C4-2B (cell line): ENCODE measurements around the gene GLCE.

Experiments used
- ZFX ChIP-seq: fragments of 450-650 bp; IDR thresholded peaks from 2 replicates; pipeline ENCODE4 v1.6.1; 2017
- TF ChIP-seq, protein P1 (sequence below): fragments of 450-650 bp; conservative IDR thresholded peaks from 2 replicates; pipeline ENCODE4 v1.5.1; 2017; ENCODE audit warnings: mild to moderate bottlenecking

DNA sequence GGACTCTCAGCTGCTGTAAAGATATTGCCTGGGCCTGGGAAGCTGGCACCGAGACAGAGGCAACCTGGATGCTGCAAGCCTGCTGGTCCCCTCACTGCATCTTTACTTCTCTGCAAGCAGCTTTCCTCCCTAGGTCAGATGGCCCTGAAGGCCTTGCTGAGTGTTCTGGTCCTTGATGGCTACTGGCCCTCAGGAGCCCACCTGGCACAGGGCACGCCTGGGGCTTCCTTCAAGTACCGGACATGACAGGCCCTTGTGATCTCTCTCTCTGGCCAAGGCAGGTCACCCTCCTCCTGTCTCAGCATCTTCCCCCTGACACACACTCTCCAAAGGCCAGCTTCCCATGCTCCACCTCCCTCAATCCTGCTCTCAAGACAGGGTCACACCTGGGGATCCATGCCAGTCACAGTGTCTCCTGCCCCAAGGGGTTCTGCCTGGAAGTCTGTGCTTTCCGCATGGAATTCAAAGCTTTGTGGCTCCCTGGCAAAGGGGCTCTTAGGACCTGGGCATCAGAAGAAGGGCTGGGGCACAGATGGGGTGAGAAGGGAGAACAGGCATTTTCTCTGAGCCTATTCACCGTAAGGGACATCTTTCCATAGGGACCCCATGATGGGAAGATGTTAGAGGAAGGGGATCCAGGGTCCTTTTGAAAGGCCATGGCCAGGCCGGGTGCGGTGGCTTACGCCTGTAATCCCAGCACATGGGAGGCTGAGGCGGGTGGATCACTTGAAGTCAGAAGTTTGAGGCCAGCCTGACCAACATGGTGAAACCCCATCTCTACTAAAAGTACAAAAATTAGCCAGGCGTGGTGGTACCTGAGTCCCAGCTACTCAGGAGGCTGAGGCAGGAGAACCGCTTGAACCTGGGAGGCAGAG, 133.5 kb downstream of the GLCE start:
- TF ChIP-seq, protein P1, sequence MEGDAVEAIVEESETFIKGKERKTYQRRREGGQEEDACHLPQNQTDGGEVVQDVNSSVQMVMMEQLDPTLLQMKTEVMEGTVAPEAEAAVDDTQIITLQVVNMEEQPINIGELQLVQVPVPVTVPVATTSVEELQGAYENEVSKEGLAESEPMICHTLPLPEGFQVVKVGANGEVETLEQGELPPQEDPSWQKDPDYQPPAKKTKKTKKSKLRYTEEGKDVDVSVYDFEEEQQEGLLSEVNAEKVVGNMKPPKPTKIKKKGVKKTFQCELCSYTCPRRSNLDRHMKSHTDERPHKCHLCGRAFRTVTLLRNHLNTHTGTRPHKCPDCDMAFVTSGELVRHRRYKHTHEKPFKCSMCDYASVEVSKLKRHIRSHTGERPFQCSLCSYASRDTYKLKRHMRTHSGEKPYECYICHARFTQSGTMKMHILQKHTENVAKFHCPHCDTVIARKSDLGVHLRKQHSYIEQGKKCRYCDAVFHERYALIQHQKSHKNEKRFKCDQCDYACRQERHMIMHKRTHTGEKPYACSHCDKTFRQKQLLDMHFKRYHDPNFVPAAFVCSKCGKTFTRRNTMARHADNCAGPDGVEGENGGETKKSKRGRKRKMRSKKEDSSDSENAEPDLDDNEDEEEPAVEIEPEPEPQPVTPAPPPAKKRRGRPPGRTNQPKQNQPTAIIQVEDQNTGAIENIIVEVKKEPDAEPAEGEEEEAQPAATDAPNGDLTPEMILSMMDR = no peak
- no peak for TF ChIP-seq ZFX
